ENCODE measurements around the gene MRM3. TPM values are rescaled to one million over a fixed set of nuclear protein-coding genes. Genes with fewer than 3 reads are reported as not detected.

The MRM3 gene
- total RNA-seq, 1 donor from 2014 or later, result 8.3 TPM

DNA sequence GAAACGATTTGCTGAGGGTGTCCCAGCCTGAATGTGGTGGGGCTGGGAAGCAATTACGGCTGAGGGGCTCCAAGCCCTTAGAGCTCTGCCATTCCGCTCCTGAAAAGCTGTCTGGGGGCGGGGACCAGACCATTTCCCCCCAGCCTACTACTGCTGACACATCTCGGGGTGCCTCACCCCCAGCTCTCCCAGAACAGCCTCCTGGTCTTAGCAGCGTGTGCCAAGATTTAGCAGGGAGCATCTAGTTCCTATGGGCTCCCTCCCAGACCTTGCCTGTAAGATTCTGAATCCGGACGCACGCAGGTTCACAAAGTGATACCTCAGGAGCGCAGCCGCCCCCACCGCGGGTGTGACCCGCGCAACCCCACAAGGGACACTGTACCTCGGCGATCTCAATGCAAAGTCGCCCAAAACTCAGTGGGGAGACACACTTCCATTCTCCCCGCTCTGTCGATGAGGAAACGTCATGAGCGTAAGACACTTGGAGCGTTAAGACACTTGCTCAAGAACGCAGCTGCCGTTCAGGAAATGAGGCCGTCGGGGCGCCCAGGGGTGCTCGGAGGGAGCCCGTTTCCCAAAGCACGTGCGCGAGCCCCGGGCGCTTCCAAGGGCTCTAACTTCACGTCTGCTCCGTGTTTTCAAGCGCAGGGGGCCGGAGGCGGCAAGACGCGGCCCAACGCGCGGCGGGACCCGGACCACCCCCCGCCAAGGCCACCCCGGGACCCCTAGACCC is 30.7 kb upstream of the MRM3 start:
- H3K27me3 Mint-ChIP-seq (ENCODE audit: low read depth, unreplicated experiment), result no peaks in the 10 kb centered on the region
- no peak for FAIRE-seq

GRCh38 chr17:752002-752619 is 30.0 kb upstream of the MRM3 start, which contains the start of gene GEMIN4:
TSS of gene GEMIN4 (minus strand) at chr17:752264. CDS start at chr17:752142, 122 bp downstream.
- H3K27me3 Mint-ChIP-seq (ENCODE audit: low read depth, unreplicated experiment), result no peaks in the 10 kb centered on the region
- H3K27me3 ChIP-seq (ENCODE audit: insufficient read depth, low read length), result no peaks in the 10 kb centered on the region
- peak within 1 kb of the TSS; percentile 72 for H3K27ac ChIP-seq (ENCODE audit: low read depth, low read length)
- peaks cover 13% of the 10 kb centered on the region for H3K36me3 ChIP-seq (ENCODE audit: insufficient read depth, low read length)
- peaks cover 20% of the 10 kb centered on the region for H3K4me1 ChIP-seq (ENCODE audit: insufficient read depth, low read length)
- peaks cover 36% of the 10 kb centered on the region for H4K20me1 ChIP-seq (ENCODE audit: insufficient read depth, low read length)
- H3K27ac Mint-ChIP-seq (ENCODE audit: unreplicated experiment), result peak within 1 kb of the TSS; percentile 86
- H2AFZ ChIP-seq (ENCODE audit: low read depth, low read length), result peak within 1 kb of the TSS; percentile 98
- DNase-seq (ENCODE audit: low read depth), result peak; percentile 55
- H3K9ac ChIP-seq (ENCODE audit: low read length), result peak within 1 kb of the TSS; percentile 81
- peak within 1 kb of the TSS; percentile 92 for H3K4me2 ChIP-seq (ENCODE audit: low read length)
- H3K4me3 Mint-ChIP-seq (ENCODE audit: unreplicated experiment), result peak within 1 kb of the TSS; percentile 97
- H3K4me1 Mint-ChIP-seq (ENCODE audit: low read depth, unreplicated experiment), result peaks cover 7% of the 10 kb centered on the region
- TF ChIP-seq, protein P1, sequence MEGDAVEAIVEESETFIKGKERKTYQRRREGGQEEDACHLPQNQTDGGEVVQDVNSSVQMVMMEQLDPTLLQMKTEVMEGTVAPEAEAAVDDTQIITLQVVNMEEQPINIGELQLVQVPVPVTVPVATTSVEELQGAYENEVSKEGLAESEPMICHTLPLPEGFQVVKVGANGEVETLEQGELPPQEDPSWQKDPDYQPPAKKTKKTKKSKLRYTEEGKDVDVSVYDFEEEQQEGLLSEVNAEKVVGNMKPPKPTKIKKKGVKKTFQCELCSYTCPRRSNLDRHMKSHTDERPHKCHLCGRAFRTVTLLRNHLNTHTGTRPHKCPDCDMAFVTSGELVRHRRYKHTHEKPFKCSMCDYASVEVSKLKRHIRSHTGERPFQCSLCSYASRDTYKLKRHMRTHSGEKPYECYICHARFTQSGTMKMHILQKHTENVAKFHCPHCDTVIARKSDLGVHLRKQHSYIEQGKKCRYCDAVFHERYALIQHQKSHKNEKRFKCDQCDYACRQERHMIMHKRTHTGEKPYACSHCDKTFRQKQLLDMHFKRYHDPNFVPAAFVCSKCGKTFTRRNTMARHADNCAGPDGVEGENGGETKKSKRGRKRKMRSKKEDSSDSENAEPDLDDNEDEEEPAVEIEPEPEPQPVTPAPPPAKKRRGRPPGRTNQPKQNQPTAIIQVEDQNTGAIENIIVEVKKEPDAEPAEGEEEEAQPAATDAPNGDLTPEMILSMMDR (IDR thresholded peaks at IDR 0.05; ENCODE audit: insufficient read depth, low read depth, low read length), result peak; percentile 59
- no peak for TF ChIP-seq EZH2 (IDR thresholded peaks at IDR 0.05; ENCODE audit: insufficient read depth, low read length)
- H3K79me2 ChIP-seq (ENCODE audit: insufficient read depth, low read length), result peaks cover 46% of the 10 kb centered on the region
- no peaks in the 10 kb centered on the region for H3K9me3 ChIP-seq (ENCODE audit: insufficient read depth, low read depth, low read length)
- H3K4me3 ChIP-seq (ENCODE audit: insufficient read depth, low read depth, low read length), result peak within 1 kb of the TSS; percentile 76
- no peak for FAIRE-seq
- peaks cover 28% of the 10 kb centered on the region for H3K36me3 Mint-ChIP-seq (ENCODE audit: low read depth, unreplicated experiment)
- peaks cover 6% of the 10 kb centered on the region for H3K9me3 Mint-ChIP-seq (ENCODE audit: unreplicated experiment)

More for the DNA sequence above, 30.7 kb upstream of the MRM3 start:
- peak overlapping the region; percentile 92 for H3K4me2 ChIP-seq (ENCODE audit: low read length)
- DNase-seq (ENCODE audit: low read depth), result no peak
- H4K20me1 ChIP-seq (ENCODE audit: insufficient read depth, low read length), result peaks cover 43% of the 10 kb centered on the region
- peaks cover 7% of the 10 kb centered on the region for H3K4me1 Mint-ChIP-seq (ENCODE audit: low read depth, unreplicated experiment)
- H3K27ac Mint-ChIP-seq (ENCODE audit: unreplicated experiment), result peak overlapping the region; percentile 86
- peak overlapping the region; percentile 98 for H2AFZ ChIP-seq (ENCODE audit: low read depth, low read length)
- peaks cover 29% of the 10 kb centered on the region for H3K36me3 Mint-ChIP-seq (ENCODE audit: low read depth, unreplicated experiment)
- peaks cover 6% of the 10 kb centered on the region for H3K9me3 Mint-ChIP-seq (ENCODE audit: unreplicated experiment)
- no peaks in the 10 kb centered on the region for H3K9me3 ChIP-seq (ENCODE audit: insufficient read depth, low read depth, low read length)
- peaks cover 14% of the 10 kb centered on the region for H3K36me3 ChIP-seq (ENCODE audit: insufficient read depth, low read length)
- peaks cover 20% of the 10 kb centered on the region for H3K4me1 ChIP-seq (ENCODE audit: insufficient read depth, low read length)
- H3K9ac ChIP-seq (ENCODE audit: low read length), result peak overlapping the region; percentile 81
- no peak for TF ChIP-seq EZH2 (IDR thresholded peaks at IDR 0.05; ENCODE audit: insufficient read depth, low read length)
- TF ChIP-seq, protein P1 (IDR thresholded peaks at IDR 0.05; ENCODE audit: insufficient read depth, low read depth, low read length), result no peak
- H3K27me3 ChIP-seq (ENCODE audit: insufficient read depth, low read length), result no peaks in the 10 kb centered on the region
- peak overlapping the region; percentile 76 for H3K4me3 ChIP-seq (ENCODE audit: insufficient read depth, low read depth, low read length)
- H3K79me2 ChIP-seq (ENCODE audit: insufficient read depth, low read length), result peaks cover 51% of the 10 kb centered on the region
- H3K27ac ChIP-seq (ENCODE audit: low read depth, low read length), result peak overlapping the region; percentile 72
- H3K4me3 Mint-ChIP-seq (ENCODE audit: unreplicated experiment), result peak overlapping the region; percentile 97
